ENCODE results near the gene MYOCD. TPM values are rescaled to one million over a fixed set of nuclear protein-coding genes. Genes with fewer than 3 reads are reported as not detected.

MYOCD gene
- total RNA-seq, 1 donor from 2014 or later, result 0.04 TPM

DNA sequence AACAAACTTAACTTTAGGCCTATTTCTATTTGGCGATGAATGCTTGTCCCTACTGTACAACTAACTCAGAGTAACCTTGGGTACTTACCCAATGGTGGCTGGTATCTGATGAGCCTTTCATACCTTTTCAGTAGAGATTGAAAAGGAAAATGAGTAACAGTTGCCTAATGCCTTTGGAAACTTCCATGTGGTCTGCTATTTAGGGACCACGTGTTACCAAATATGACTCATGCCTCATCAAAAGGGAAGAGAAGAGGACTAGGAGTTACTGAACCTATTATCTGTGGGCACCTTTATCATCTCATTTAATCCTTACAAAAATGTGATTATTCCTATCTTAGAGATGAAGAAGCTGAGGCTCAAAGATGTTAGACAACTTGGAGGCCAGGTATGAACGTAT is 8.1 kb downstream of the MYOCD start:
- H3K27me3 Mint-ChIP-seq (ENCODE audit: insufficient read depth, low read depth), result no peaks in the 10 kb centered on the region
- H3F3A ChIP-seq (ENCODE audit: low read depth), result no peaks in the 10 kb centered on the region
- H3K9ac ChIP-seq, result no peak overlapping the region
- TF ChIP-seq EZH2phosphoT487 (IDR thresholded peaks at IDR 0.05), result no peak
- TF ChIP-seq, protein P1, sequence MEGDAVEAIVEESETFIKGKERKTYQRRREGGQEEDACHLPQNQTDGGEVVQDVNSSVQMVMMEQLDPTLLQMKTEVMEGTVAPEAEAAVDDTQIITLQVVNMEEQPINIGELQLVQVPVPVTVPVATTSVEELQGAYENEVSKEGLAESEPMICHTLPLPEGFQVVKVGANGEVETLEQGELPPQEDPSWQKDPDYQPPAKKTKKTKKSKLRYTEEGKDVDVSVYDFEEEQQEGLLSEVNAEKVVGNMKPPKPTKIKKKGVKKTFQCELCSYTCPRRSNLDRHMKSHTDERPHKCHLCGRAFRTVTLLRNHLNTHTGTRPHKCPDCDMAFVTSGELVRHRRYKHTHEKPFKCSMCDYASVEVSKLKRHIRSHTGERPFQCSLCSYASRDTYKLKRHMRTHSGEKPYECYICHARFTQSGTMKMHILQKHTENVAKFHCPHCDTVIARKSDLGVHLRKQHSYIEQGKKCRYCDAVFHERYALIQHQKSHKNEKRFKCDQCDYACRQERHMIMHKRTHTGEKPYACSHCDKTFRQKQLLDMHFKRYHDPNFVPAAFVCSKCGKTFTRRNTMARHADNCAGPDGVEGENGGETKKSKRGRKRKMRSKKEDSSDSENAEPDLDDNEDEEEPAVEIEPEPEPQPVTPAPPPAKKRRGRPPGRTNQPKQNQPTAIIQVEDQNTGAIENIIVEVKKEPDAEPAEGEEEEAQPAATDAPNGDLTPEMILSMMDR (IDR thresholded peaks at IDR 0.05), result no peak
- TF ChIP-seq EZH2 (IDR thresholded peaks at IDR 0.05), result no peak
- no peaks in the 10 kb centered on the region for H4K20me1 ChIP-seq (ENCODE audit: low read depth)
- H3K27ac Mint-ChIP-seq, result no peak overlapping the region
- no peaks in the 10 kb centered on the region for H3K4me1 Mint-ChIP-seq
- no peak overlapping the region for H3K4me3 Mint-ChIP-seq
- no peak overlapping the region for H2AFZ ChIP-seq (replicated peaks)
- no peaks in the 10 kb centered on the region for H3K27me3 ChIP-seq
- no peak overlapping the region for H3K4me2 ChIP-seq
- no peak overlapping the region for H3K4me3 ChIP-seq
- no peaks in the 10 kb centered on the region for H3K36me3 Mint-ChIP-seq
- H3K9me3 Mint-ChIP-seq, result no peaks in the 10 kb centered on the region
- DNase-seq (ENCODE audit: low spot score), result no peak
- no peaks in the 10 kb centered on the region for H3K4me1 ChIP-seq
- H3K27ac ChIP-seq, result no peak overlapping the region
- H3K36me3 ChIP-seq, result no peaks in the 10 kb centered on the region
- no peaks in the 10 kb centered on the region for H3K9me3 ChIP-seq (ENCODE audit: low read depth)
- H3K79me2 ChIP-seq (ENCODE audit: low read depth), result no peaks in the 10 kb centered on the region

DNA sequence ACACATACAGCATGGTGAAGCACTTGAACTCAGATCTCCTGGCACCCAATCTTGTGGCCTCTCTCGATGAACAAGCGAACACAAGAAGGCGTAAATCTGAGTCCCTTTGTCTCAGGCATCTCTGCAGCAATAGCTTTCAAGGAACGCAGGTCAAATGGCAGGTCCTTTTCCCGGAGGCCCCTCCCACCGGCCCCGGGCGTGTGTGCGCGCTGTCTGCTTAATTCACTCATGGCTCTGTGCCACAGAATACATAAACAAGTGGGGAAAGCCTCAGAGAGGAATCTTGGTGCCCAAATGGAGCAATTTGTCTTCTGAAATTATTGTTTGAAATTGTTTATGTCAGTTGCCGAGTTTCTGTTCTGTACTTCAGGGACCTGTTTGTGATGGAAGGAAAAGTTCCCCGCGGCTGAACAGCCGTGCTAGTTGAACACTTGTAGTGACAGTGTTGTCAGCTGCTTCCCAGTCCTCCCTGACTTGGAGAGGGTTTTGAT is 14.8 kb downstream of the MYOCD start:
- no peak overlapping the region for H2AFZ ChIP-seq (replicated peaks)
- no peaks in the 10 kb centered on the region for H3K36me3 Mint-ChIP-seq
- no peaks in the 10 kb centered on the region for H4K20me1 ChIP-seq (ENCODE audit: low read depth)
- H3K4me2 ChIP-seq, result no peak overlapping the region
- DNase-seq (ENCODE audit: low spot score), result peak; percentile 12
- H3K27ac ChIP-seq, result no peak overlapping the region
- no peaks in the 10 kb centered on the region for H3K27me3 ChIP-seq
- no peaks in the 10 kb centered on the region for H3K4me1 ChIP-seq
- TF ChIP-seq EZH2 (IDR thresholded peaks at IDR 0.05), result no peak
- TF ChIP-seq, protein P1 (IDR thresholded peaks at IDR 0.05), result no peak
- TF ChIP-seq EZH2phosphoT487 (IDR thresholded peaks at IDR 0.05), result no peak
- no peaks in the 10 kb centered on the region for H3K79me2 ChIP-seq (ENCODE audit: low read depth)
- H3K4me3 Mint-ChIP-seq, result no peak overlapping the region
- no peak overlapping the region for H3K27ac Mint-ChIP-seq
- no peaks in the 10 kb centered on the region for H3F3A ChIP-seq (ENCODE audit: low read depth)
- H3K36me3 ChIP-seq, result no peaks in the 10 kb centered on the region
- H3K9me3 Mint-ChIP-seq, result no peaks in the 10 kb centered on the region
- no peak overlapping the region for H3K4me3 ChIP-seq
- H3K4me1 Mint-ChIP-seq, result no peaks in the 10 kb centered on the region
- no peak overlapping the region for H3K9ac ChIP-seq
- peaks cover 2% of the 10 kb centered on the region for H3K27me3 Mint-ChIP-seq (ENCODE audit: insufficient read depth, low read depth)
- no peaks in the 10 kb centered on the region for H3K9me3 ChIP-seq (ENCODE audit: low read depth)

- Histone ChIP-seq H3F3A (ENCODE audit: low read depth) (no peaks in the 10 kb centered on the region), H3K27me3 (no peaks in the 10 kb centered on the region), H3K9me3 (ENCODE audit: low read depth) (no peaks in the 10 kb centered on the region), H3K79me2 (ENCODE audit: low read depth) (no peaks in the 10 kb centered on the region), H3K9ac (no peak overlapping the region), H2AFZ (replicated peaks) (no peak overlapping the region), H4K20me1 (ENCODE audit: low read depth) (no peaks in the 10 kb centered on the region), H3K36me3 (no peaks in the 10 kb centered on the region), H3K4me3 (no peak overlapping the region), H3K27ac (no peak overlapping the region), H3K4me2 (no peak overlapping the region), H3K4me1 (no peaks in the 10 kb centered on the region)
- Mint-ChIP-seq H3K36me3 (no peaks in the 10 kb centered on the region), H3K4me1 (no peaks in the 10 kb centered on the region), H3K27ac (no peak overlapping the region), H3K27me3 (ENCODE audit: insufficient read depth, low read depth) (peaks cover 5% of the 10 kb centered on the region), H3K4me3 (no peak overlapping the region), H3K9me3 (no peaks in the 10 kb centered on the region)
- no peak for DNase-seq (ENCODE audit: low spot score)
- no peak for TF ChIP-seq EZH2phosphoT487 (IDR thresholded peaks at IDR 0.05)
- TF ChIP-seq, protein P1 (IDR thresholded peaks at IDR 0.05), result no peak
- no peak for TF ChIP-seq EZH2 (IDR thresholded peaks at IDR 0.05)
Measured at GRCh38 chr17:12680993-12681392, 15.3 kb downstream of the MYOCD start.

Data from neural progenitor cell (in vitro differentiated cells).